SW 1271 (cell line): ENCODE data around the gene MTX3.

ENCODE experiments used
- DNase-seq, 2 experiments: peaks; one replicate each; lab custom pipeline; 2025; lab: John Stamatoyannopoulos, UW

The MTX3 gene

GRCh38 chr5:79936002-79936645, 54.9 kb downstream of the MTX3 start:
- no peak for DNase-seq

- DNase-seq: no peak
These were observed 56.4 kb downstream of the MTX3 start for GRCh38 chr5:79934681-79935080.

GRCh38 chr5:79932510-79933504, 58.3 kb downstream of the MTX3 start:
- no peak for DNase-seq

- no peak for DNase-seq
These were observed 59.2 kb downstream of the MTX3 start for GRCh38 chr5:79931866-79932265.

GRCh38 chr5:79931409-79931808, 59.7 kb downstream of the MTX3 start:
- no peak for DNase-seq

- no peak for DNase-seq
These were observed 62.0 kb downstream of the MTX3 start for GRCh38 chr5:79929095-79929494.
